HG02981 (cell line): ENCODE data around the gene NRXN2.

Source experiments
- ATAC-seq: cut with Tn5 transposase; IDR thresholded peaks from one replicate; pipeline ENCODE4 v1.9.1; 2021; ENCODE audit warnings: mild to moderate bottlenecking, moderate library complexity; ENCODE audit not compliant: unreplicated experiment

NRXN2 gene

DNA sequence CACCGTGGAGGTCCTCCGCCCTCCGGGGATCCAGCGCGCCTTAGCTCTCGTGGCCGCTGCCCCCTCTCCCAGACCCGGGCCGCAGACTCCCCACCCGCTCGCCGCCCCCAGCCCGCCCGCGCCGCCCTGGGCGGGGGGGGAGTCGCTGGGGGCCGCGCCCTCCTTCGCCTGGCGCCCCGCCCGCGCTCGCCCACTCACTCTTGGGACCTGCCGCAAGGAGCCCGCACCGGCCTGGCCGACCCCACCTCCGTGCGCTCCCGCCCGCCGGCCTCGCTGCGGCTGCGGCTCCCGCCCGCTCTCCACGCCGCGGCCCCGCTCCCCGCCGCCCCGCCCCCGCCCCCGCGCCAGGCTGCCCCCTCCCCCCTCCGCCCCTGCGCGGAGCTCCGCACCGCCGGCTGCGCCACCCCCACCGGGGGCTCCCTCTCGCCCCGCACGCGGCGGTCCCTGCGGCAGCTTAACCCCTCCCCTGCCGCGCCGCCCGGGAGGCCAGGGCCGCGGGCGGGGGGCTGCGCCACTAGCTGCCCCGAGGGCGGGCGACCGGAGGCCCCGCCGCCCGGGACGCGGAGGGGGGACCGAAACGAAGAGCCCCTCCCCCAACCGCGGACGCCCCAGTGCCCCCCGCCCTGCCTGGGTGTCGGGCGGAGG, 21.7 kb upstream of the NRXN2 start:
- ATAC-seq: no peak

GRCh38 chr11:64743591-64744543, 20.9 kb upstream of the NRXN2 start, which contains the start of gene RASGRP2:
TSS of gene RASGRP2 (minus strand) at chr11:64744142. CDS start at chr11:64742866, 1,276 bp downstream.
- ATAC-seq: no peak

DNA sequence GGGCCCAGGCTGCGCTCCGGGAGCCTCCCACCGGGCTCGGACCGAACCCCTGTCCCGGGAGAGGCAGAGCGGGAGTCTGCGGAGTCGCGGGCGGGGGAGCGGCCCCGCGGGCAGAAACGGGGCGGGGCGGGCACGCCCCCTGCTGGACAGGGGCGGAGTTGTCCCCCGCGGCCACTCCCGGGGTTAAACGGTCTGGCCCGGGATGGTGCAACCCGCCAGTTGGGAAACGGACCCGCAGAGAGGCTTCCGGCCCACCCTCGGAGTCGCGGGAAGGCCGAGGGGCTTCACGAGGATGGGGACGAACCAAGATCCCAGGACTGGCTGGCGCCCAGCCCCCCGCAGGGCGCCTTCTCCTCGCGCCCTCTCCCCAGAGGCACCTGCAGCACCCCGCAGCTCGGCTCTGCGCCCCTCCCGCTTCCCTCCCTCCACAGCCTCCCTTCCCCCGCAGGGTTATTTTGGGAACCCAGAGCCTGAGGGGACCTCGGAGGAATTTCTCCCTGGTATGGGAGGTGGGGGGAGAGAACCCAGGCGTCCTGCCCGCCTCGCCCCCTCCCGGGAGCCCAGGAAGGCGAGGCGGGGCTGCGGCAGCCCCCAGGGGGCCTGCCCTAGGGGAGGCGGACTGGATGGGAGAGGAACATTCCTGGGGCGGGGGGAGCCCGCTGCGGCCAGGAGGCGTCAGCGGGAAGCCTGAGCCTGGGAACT, 20.0 kb upstream of the NRXN2 start:
- ATAC-seq: no peak

GRCh38 chr11:64742087-64742888, 19.3 kb upstream of the NRXN2 start:
- no peak for ATAC-seq

DNA sequence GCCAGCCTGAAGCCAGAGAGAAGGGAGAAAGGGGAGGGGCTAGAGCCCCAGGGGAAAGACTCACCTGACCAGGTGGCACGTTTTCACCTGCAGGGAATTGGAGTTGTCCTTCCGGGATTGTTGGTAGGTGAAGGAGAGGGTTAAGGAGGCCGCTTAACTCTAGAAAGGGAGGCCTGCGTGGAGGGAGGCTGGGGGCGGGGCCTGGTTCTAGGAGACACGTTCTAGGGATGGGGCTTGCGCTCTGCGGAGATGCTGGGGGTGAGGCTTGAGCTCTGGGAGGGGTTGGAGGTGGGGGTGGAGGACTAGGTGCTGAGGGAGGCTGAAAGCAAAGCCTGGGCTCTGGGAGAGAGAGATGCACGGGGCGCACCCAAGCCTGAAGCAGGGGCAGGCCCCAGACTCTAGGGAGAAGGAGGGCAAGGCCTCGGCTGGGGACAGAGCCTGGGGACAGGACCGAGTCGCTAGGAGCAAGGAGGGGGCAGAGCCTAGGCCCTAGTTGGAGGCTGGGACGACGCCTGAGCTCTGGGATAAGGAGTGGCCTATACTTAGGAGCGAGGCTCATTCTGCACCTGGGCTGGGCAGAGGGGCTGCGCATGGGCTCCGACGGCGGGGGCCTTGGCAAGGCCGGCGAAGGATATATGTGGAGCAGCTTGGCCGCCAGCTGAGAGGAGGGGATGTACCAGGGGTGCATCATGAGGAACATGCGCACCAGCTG, 18.5 kb upstream of the NRXN2 start:
- ATAC-seq: no peak

DNA sequence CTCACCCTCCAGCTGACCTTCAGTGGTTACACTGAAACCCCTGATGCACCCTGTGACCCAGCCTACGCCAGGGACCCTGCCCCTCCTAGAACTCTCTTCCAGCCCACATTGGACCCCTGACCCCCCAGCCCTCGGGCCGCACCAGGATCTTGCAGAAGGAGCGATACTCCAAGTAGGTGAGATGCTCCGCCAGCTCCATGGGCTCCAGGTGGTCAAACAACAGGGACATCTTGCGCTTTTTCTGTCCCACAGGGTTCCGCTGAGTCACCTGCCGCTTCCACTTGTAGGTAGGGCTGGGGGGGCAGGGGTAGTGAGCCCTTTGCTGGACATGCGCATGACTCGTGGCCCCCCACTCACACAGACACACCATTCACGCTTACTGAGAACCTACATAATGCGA, 16.9 kb upstream of the NRXN2 start:
- ATAC-seq: no peak

GRCh38 chr11:64736654-64737053, 13.7 kb upstream of the NRXN2 start:
- no peak for ATAC-seq

DNA sequence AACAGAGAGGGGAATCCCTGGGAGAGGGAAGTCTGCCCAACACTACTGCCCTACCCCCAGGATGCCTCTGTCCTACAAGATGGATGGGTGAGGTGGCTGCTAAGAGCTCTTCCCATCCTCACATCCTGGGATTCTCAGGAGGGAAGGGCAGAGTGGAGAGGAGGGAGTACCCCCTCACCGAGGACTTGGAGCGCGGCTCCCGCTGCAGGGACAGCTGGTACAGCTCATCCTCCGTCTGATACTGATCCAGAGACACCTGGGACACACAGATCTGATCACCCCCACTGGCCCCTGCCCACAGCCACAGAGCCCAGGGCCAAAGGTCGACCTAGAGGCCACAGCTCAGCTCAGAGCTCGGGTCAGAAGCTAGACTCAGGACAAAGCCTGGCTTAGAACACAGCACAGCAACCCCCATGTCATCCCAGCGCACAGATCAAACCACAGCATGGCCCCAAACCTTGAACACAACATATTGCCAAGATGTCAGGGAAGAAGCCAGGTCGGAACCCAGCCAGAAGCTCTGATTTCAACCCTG, 12.8 kb upstream of the NRXN2 start:
- no peak for ATAC-seq

GRCh38 chr11:64734811-64735724, 12.1 kb upstream of the NRXN2 start:
- no peak for ATAC-seq

DNA sequence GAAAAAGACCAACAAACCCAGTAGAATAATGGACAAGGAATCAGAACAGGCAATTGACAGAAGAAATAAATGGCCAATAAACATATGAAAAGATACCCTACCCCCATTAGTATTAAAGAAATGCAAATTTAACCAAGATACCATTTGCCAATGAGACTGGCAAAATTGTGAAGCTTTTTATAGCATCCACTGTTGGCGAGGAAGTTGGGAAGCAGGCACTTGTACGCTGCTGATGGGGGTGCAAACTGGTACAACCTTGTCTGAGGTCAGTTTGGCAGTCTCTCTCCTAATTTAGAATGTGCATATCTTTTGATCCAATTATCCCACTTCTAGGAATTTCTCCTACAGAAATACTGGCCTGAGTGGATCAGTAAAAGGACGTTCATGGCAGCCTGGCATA, 8.6 kb upstream of the NRXN2 start:
- no peak for ATAC-seq

DNA sequence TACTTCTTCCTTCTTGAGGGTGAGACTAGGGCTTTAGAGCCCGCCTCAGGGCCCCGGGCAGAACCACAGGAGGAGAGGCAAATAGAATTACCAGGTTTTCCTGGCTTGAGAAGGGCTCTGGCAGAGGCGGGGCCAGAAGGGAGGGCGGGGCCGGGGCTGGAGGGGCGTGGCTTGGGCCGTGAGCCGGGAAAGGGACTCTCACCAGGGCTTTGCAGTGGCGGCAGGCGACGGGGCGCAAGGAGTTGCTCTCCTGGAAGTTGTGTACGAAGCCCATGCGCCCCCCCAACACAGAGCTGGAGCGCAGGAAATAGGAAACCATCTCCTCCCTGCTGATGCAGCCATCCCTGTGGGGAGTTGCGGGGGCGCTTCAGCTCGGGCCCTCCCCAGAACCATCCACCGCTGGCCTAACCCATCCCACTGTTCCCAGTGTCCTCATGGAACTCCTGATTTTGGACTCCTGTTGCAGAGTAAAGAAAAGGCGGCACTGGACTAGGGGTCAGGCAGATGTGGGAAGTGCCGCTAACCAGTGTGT, 6.9 kb upstream of the NRXN2 start:
- ATAC-seq: no peak

DNA sequence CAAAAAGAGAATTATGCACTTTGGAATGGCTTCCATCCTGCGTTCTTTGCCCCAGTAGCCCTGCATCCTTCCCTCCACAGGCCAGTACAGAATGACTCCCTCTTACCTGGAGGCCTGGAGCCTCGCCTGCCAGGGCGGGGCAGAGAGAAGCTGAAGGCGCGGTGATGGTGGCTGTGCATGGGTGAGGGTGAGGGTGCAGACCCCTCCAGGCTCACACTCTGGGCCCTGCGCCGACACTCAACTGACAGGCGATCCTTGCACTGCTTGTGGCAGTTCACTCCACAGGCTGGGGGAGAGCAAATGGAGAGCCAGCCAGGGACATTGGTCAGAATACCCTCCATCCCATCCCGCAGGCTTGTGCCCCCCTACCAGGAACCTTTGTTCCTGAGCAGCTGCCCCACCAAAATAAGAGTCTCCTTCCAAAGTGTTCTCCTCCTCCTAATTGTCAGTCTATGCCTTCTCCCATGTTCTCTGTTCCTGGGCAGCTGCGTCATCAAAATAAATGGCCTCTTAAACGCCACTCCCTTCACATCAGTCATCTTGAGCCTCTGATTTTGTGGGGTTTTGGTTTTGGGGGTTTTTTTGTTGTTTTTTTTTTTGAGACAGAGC, 5.9 kb upstream of the NRXN2 start:
- no peak for ATAC-seq

GRCh38 chr11:64726867-64727530, 4.0 kb upstream of the NRXN2 start:
- ATAC-seq: no peak

GRCh38 chr11:64726211-64726641, 3.2 kb upstream of the NRXN2 start:
- no peak for ATAC-seq

DNA sequence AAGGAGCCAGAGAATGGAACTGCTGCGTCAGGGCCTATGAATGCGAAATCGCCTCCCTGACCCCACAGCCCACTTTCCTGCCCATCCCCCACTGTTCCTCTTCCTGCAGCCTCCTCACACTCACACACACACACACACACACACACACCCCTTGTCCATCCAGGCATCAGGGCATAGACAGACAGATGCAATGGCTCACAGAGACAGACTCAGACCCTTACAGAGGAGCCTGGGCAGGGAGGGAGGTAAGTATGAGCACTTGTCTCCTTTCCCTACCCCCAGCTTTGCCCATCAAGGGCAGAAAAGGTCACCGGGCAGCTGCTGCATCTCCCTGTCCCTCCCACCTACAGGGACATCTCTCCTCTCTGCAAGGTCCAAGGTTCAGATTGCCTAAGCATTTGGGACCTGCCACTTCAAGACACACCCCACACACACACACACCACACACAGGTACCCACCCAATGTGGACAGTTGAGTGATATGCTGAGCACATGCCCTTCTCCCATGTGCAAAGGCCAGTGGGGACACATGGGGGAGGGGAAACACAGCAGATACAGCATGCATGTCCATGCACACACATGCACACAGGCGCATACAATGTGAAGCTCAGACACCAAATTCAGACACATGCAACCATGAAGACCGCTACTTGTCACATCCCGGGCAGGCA, 2.0 kb upstream of the NRXN2 start:
- no peak for ATAC-seq

DNA sequence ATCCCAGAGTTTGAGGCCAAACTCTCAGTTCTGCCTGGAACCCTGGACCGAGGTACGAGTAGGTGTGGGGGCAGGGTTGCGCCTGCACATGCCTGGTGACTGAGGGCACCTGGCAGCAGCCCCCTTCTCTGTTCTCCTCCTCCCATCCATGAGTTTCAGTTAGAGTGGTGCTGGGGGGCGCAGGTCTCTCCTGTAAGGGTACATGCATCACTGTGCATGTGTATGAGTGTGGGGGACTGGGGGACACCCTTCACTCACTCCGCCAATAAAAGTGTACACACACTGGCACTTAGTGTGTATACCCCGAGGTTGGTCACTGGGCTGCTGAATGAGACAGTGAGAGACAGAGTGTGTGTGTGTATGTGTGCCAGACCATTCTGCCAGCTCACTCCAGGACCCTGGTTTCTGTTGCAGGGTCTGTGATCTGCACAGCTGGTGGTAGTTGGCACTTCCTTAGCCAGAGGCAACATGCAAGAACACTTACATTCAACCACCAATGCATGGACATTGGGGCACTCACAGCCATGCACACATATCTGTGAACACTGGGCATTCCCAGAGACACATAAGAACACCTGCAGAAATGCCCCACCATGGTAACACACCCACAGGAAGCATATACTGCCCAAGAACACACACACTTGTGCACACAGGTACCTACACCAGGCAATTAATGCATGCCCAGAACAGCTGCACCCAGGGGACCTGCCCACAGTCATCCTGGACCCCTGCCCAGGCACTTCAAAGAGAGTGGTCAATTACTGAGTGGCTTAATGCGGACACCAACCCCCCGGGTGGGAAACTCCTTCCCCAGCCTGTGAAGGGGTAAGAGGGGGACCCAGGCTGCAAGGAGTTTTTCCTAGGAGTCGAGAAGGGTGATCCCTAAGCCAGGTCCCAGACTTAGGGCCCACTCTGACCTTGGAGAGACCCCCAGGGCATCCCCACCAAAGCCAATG, 1.2 kb upstream of the NRXN2 start:
- ATAC-seq: no peak
